GM12864 (cell line): ENCODE measurements around the gene C1orf226.

Source experiments
- DNase-seq: peaks from one replicate; pipeline ENCODE4 v3.0.0-alpha.2; 2011; ENCODE audit warnings: low read depth
- H3K4me3 ChIP-seq: 2 replicates; pipeline ENCODE4 v1.5.1; 2011; ENCODE audit warnings: mild to moderate bottlenecking, low read depth, low read length, control low read depth
- TF ChIP-seq, protein P1 (sequence below): IDR thresholded peaks from 2 replicates; pipeline ENCODE4 v1.5.1; 2011; ENCODE audit warnings: low read depth, mild to moderate bottlenecking, moderate library complexity, low read length, control low read depth, inconsistent platforms; ENCODE audit errors: missing control alignments

Gene C1orf226

DNA sequence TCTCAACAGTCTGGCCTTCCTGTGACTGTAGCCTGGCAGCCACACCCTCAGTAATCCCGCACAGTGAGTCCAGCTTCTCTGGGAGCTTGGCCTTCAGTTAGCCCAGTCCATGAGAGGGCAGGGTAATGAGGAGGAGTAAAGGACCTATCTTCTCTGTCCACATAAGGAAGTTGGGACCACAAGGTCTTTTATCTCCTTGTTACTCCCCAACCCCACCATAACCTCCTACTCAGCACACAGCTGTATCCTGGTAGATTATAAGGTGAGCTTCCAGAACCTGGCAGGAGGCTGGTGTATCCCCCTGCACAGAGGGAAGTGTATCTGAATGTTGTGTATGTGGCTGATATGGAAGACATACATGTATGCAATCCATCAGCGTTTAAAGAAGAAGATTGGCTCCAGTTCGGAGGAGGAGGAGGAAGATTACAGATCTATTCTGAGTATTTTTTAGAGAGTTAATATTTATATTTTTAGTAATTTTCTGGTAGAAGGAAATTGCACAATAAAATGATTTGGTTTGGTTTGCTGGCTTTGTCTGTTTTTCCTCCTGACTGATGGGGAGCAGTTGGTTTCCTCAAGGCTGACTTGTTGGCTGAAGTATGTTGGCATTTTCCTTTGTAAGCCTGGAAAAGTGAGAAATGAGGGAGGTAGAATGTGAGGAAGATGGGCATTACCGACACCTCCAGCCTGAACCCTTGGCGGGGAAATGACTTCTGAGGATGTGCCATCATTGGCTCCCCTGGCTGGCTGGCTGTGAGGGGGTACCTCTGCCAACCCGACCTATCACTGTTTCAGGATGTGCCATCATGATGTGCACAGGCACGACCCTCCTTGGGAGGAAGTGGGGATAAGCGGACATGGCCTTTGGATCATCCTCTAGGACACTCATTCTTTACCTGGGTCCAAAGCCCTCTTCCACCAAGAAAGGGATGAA, 5.0 kb downstream of the C1orf226 start:
- TF ChIP-seq, protein P1, sequence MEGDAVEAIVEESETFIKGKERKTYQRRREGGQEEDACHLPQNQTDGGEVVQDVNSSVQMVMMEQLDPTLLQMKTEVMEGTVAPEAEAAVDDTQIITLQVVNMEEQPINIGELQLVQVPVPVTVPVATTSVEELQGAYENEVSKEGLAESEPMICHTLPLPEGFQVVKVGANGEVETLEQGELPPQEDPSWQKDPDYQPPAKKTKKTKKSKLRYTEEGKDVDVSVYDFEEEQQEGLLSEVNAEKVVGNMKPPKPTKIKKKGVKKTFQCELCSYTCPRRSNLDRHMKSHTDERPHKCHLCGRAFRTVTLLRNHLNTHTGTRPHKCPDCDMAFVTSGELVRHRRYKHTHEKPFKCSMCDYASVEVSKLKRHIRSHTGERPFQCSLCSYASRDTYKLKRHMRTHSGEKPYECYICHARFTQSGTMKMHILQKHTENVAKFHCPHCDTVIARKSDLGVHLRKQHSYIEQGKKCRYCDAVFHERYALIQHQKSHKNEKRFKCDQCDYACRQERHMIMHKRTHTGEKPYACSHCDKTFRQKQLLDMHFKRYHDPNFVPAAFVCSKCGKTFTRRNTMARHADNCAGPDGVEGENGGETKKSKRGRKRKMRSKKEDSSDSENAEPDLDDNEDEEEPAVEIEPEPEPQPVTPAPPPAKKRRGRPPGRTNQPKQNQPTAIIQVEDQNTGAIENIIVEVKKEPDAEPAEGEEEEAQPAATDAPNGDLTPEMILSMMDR, result no peak
- no peak overlapping the region for H3K4me3 ChIP-seq
- DNase-seq, result no peak

DNA sequence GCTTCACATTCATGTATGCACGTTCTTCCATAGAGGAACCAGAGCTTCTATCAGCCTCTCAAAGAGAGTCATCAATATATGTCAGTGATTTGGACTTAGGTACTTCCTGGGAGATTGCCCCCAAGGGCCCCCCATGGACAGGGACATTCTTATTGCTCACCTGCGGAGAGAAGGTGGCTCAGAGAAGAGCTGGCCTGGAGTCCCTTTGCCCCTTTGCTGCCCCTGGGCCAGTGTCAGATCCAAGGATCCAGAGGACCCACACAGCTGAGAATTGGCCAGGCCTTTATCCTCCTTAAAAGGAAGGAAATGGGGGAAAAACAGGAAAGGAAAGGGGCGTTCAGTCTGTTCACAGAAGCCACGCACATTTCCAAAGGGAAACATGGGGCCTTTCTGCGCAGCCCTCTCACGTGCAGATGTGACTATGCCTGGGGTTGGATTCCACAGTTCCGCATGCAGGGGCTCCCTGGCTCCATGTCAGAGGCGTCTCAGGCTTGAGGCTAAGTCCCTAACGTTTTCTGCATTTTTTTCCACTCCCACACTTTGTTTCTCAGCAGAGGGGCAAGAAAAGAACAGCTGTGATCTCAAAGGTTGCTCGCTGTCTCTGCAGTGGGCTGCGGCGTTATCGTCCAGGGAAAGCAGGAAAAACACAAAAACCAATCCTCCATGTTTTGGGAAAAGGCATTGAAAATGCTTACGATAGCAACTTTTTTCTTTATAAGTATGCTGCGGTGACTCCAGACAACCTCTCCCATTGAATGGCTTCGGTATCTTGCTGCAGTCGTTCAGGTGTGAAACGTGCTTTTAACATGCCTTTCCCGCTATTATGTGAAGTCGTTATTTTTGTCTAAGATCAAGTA, 5.9 kb downstream of the C1orf226 start:
- TF ChIP-seq, protein P1, result no peak
- no peak overlapping the region for H3K4me3 ChIP-seq
- DNase-seq, result no peak

DNA sequence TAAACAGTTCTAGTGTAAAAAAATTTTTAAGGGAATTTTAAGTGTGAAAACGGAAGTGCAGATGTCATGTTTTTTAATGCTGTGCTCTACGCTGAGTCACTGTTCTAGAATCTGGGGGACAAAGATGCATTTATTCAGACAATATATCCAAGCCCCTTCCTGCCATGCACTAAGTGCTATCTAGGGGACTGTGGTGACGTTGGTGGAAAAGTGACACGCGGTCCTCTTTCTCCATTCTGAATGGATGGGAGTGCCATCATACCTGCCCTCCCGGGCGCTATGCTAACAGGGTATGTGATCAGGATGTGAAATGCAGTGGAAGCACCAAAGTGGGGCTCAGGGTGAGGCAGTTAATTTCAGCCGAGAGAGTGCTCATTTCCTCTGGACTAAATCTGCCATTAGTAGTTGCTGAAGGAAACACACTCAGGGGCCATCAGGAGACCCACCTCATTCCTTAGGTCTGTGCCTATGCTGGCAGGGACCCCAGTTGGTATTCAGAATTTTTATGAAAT, 6.6 kb downstream of the C1orf226 start:
- no peak for DNase-seq
- no peak overlapping the region for H3K4me3 ChIP-seq
- TF ChIP-seq, protein P1, result no peak

DNA sequence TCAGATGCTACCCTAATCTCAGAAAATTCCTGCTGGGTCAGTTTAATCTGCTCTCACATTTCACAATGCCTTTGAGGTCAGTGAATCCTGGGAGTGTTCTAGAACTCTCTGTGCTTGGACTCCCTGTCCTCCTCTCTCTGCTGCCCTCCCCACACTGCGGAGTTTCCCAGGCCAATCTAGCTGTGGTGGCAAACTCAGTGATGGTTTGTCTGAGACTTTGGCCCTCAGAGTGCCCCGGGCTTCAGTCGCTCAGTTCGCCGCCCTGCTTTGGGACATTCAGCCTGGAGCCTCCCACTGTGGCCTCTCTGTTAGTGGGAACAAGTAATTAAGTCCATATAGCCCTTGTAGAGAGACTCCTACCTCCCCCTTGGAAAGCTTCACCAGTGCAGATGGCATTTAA, 7.1 kb downstream of the C1orf226 start:
- TF ChIP-seq, protein P1, result no peak
- DNase-seq, result no peak
- H3K4me3 ChIP-seq, result no peak overlapping the region

DNA sequence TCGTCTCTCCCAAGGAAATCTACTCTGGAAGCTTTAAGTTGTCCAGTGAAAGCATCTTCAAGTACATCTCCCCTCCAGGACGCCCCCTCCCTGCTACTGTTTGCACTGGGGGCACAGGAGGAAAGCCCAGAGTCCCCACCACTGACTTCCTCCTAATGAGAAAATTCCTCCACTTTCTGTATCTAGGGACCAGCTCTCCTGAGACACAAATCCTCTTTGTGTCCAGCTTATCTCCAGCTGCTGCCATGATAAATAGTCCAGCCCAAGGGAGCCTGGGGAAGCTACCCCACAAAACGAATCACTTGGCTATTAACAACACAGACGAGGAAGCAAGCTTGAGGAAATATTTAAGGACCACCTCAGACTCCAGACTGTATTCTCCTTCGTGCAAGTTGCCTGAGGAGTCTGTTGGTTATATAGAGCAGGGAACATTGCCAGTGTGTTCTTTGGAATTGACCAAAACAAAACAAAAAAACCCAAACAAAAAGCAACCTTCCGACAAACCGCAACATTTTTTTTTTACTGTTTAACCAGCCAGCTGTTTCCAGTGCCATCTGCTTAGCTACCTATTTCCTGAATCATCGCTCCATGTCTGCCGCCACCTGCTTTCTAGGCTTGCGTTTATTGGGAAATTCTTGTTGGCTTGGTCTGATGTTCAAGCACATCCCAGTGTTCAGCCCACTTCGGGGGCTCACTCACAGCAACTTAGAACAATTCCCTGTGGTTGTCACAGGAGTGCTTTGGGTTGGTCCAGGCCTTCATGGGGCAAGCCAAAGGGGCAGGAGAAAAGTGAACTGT, 7.7 kb downstream of the C1orf226 start:
- no peak for DNase-seq
- TF ChIP-seq, protein P1, result no peak
- no peak overlapping the region for H3K4me3 ChIP-seq

DNA sequence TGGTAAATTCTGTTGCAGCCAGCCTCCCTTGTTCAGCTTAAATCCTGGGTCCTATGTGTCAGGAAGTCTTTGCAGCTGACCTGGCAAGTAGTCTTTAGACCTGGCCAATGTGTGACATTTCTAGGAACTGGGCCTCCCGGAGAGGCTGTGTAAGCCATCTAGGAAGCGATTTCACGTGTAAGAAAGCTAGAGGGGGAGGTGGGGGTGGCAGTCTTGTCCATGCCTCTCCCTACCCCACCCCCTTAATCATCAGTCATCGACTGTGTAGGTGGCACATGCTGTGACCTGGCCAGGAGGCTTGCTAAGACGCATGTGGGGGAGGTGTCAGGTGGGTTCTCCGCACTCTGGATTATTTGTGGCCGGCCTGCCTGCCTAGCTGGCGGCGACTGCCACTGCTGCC, 8.4 kb downstream of the C1orf226 start:
- no peak for DNase-seq
- H3K4me3 ChIP-seq, result no peak overlapping the region
- TF ChIP-seq, protein P1, result no peak
